GM04503 (cell line): Measurements from ENCODE around the gene KPNA3.
"Not testable (repeated sequence)": the region's sequence is repeated elsewhere in the genome, so short reads cannot be mapped to it uniquely, and the experiment has no call there.

Experiments
- DNase-seq: peaks from one replicate; pipeline ENCODE4 v3.0.0-alpha.2; 2012; ENCODE audit warnings: low read depth

Gene KPNA3

DNA sequence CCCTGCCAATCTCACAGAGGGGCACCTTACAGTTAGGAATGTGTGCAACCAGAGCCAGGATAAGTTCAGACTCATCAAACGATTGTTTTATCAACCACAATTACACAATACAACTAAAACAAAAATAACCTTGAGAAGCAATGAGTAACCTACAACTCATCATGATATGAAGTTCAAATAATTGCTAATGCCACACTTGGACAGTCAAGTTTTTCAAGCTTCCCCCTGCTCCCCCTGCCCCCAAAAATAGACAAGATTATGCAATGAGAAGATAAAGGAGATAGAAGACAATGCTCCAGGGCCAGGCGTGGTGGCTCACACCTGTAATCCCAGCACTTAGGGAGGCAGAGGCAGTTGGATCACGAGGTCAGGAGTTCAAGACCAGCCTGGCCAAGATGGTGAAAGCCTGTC, 13.6 kb upstream of the KPNA3 start:
- DNase-seq = no peak

DNA sequence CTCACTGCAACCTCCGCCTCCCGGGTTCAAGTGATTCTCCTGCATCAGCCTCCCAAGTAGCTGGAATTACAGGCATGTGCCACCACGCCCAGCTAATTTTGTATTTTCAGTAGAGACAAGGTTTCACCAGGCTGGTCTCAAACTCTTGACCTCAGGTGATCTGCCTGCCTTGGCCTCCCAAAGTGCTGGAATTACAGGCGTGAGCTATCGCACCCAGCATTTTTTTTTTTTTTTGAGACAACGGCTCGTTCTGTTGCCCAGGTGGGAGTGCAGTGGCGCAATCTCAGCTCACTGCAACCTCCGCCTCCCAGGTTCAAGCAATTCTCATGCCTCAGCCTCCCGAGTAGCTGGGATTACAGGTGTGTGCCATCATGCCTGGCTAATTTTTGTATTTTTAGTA, 10.6 kb upstream of the KPNA3 start:
- DNase-seq = not testable (repeated sequence)

DNA sequence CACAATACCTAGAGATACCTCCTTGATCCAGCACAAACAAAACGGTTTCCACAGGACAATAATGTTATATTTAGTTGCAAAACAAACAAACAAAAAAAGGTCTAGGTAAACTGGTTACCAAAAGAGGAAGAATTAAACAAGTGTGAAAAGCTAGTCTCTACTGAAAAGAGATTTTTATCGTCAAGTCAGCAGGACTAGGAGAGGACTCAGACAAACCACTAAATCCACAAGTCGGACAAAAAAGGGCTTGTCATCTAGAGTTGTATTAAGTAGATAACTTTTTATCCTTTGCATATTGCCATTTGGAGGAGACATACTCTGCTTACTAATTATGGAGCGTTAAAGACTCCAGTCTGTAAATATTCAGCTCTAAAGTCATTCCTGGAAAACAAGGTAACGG, 9.9 kb upstream of the KPNA3 start:
- DNase-seq = no peak

DNA sequence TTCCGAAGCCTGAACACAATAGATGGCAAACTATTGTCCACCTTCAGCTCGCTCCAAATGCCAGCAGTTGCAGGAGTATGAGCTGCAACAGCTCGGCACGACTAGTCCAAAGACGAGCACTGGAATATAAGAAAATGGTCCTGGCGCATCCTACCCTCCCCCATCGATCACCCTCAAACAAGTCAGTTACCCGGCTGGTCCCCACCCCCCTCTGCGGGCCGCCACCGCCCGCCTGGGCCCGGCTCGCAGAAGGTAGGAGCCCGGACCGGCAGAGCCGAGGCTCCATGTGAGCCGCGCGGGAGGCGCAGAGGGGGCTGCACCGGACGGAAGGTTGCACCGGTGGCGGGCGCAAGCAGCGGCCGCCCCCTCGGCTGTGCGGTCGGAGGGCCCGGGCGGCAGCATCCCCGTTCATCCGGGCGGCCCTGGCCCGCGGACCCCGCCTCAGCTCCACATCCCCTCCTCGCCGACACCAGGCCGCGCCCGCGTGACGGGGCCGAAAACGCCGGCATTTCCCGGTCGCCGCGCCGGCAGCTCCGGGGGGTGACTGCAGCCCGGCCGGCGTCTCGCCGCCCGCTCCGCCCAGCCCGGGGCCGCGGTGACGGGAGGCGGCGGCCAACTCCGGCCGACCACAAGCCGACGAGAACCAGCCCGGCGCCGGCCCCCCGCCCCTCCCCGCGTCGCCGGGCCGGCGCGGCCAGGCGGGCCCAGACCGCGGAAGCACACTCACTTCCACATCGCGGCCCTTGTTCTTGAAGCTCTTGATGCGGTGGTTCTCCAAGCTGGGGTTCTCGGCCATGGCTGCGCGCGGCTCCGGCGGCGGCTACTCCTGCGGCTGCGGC, 552 bp downstream of the KPNA3 start:
- DNase-seq = no peak

DNA sequence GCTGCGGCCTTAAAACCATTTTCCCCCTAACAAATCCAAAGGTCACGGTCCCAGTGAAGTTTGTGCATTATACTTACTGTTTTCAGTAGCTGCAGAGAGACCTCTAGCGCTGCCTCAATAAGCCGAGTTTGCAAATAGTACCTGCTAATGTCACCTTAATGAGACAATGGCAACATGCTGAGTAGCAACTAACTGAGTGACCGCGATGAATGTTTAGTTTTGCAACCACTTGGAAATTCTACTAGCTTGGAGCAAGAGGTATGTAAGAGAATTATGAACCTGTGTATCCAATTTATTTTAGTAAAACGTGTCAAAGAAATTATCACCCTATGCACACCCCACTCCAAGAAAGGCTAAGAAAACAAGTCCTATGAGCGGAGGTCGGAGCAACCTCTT, 1.2 kb downstream of the KPNA3 start:
- no peak for DNase-seq

DNA sequence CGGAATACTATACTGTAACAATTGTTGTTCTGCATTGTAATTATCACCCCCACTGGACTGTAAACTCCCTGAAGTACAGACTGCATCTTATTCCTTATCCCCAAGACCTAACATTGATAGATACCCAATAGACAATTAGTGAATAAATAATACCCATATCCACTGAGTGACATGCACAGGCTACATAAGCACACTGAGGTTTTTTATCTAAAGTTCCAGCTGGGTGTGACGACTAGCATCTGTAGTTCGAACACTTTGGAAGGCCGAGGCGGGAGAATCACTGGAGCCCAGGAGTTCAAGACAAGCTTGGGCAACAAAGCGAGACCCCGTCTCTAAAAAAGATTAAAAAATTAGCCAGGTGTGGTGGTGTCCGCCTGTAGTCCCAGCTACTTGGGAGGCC, 2.5 kb downstream of the KPNA3 start:
- no peak for DNase-seq

DNA sequence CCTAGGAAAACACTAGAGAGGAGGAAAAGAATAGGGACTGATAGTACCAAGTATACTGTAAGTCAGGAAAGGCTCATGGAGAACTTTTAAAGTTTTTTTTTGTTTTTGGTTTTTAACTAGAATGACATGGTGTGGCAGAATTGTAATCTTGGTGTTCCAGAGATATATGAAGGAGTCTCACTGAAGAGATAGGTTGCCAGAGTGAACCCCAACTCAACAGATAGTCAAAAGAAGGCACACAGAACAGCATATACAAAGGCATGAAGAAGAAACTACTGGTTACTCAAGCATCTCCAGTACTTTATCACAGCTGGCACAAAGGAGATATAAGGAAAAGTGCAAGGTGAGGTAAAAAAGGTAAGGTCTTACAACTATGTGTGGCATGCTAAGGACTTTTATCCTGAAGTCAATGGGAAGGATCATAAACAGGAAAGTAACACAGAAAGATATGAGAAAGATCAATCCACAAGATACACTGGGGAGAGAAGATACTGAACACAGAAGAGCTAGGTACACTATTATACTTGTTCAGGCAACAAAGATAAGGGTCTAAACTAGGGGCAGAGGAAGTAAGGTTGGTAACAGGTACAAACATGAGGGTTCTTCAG, 6.0 kb downstream of the KPNA3 start:
- DNase-seq = no peak

DNA sequence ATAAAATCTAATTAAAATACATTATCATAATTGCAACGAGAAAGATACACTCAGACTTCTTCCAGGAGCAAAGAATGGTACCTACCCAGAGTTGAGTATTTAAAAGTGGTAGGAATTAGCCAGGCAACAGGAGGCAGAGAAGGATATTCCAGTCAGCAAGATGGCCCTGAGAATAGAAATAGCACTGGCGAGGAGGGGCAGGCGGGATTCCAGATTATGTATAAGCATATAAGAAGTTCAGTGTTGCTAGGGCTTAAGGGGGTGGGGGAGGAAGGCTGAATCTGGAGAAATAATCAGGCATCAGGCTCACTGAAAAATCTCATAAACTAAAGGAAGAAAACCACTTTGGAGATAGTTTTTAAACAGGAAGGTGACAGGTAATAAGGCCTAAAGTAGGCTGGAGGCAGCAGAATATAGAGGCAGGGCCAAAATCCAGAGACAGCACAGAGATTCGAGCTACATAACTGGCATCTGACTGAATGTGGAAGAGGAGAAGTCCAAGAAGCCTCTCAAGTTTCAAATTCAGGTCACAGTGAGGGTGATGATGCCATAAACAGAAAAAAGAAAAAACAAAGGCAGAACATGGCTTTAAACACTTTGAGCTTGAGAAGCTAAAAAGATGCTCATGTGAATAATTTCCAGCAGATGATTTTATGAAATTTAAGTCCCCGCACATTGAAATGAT, 7.5 kb downstream of the KPNA3 start:
- no peak for DNase-seq

DNA sequence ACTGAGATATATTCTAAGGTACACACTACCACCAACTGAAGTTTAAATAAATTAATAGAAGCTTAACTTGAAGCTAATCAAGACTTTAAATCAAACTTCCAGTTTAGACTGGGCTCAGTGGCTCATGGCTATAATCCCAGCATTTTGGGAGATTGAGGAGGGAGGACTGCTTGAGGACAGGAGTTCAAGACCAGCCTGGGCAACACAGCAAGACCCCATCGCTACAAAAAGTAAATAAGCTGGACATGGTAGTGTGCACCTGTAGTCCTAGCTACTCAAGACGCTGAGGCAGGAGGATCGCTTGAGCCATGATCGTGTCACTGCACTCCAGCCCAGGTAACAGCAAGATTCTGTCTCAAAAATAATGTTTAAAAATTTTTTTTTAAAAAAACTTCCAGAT, 8.6 kb downstream of the KPNA3 start:
- DNase-seq = no peak

DNA sequence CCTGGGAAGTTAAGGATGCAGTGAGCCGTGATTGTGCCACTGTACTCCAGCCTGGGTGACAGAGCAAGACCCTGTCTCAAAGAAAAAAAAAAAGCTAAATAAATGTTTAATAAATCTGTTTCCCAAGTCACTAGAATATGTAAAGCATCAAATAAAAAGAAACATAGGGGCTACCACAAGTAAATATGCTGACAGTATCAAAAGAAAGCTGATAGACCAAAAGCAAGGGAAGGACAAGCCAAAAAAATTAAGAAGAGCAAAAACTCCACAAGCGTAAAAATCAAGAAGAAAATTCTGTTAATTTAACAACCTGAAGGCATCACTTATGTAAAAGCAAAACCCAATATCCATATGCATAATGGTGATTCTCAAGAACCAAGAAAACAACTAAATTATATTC, 9.7 kb downstream of the KPNA3 start:
- no peak for DNase-seq

DNA sequence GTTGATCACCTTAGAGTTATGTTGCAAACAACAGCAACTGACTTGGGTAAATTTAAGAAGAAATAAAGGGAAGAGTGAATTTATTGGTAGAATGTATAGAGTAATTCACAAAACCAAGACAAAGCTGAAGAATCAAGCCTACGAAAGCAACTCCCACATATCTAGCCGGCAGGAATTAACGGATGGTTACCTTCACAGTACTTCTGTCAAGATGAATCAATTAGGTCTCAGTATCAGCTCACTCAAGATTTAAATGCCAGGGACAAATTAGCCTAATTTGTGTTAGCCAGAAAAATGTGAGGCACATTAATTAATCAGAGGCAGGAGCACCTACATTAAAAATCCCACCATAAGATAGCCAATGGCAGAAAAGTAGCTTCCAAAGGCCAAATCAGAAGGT, 10.7 kb downstream of the KPNA3 start:
- no peak for DNase-seq

DNA sequence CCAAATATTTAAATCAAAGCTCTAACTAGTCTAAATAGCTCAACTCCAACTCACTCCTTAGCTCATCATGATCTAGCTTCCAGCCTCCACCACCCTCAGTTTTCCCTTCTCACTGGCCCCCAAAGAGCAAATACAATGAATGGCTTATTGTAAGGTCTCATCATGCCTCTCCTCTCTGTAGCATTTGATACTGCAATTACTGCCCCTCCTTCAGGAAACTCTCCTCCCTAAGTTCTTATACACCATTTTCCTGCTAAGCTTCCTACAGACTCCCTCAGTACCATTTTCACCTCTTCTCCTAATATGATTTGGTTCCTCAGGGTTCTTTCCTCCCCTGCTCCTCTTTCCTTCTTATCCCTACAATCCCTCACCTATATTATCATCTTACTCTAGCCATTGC, 12.8 kb downstream of the KPNA3 start:
- DNase-seq = no peak

DNA sequence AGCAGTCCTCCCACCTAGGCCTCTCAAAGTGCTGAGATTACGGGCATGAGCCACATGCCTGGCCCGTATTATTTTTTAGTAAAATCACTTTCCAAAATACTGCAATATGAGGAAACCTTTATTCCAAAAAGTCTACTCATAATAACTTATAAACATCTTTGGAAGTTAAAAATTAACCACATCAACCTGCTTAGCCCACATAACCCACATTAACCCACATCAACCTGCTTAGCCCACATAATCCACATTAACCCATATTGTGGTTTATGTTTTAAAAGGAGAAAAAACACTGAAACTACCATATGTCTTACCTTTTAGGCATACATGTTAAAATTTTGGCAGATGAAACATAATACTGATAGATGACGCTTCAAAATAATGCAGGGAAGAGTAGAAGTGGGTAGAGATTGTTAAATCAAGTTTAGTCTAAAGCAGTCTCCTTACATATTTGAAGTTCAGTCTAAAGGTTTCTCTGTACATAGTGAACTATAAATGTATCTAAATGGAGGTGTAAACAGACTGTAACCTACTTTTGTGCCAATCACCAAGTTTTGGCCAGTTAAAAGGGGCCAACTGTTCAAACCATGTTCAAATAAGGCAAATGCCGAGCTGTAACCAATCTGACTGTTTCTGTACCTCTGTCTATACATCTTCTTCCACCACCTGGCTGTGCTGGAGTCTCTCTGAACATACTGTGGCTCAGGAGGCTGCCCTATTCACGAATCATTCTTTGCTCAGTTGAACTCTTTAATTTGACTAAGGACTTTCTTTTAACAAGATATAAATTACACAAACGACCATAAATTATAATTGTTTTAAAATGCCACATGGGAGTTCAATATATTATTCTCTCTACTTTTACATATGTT, 14.5 kb downstream of the KPNA3 start:
- no peak for DNase-seq

DNA sequence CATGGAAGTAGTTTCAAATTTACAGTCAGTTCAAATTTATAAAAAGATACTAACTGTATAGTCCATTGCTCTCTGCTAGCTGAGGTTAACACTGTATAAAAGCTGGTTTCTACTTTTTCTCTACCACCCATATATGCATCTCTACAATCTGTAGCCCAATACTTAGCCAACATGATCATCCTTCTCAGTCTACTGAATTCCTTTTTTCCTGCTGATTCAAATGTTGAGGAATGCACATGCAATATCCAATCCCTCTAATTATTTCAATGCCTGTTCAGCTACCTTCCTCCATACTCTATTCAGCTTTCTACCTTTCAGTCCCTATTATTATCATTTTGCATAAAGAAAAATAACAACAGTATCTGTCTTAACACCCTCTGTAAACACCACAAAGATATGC, 15.6 kb downstream of the KPNA3 start:
- DNase-seq = no peak

DNA sequence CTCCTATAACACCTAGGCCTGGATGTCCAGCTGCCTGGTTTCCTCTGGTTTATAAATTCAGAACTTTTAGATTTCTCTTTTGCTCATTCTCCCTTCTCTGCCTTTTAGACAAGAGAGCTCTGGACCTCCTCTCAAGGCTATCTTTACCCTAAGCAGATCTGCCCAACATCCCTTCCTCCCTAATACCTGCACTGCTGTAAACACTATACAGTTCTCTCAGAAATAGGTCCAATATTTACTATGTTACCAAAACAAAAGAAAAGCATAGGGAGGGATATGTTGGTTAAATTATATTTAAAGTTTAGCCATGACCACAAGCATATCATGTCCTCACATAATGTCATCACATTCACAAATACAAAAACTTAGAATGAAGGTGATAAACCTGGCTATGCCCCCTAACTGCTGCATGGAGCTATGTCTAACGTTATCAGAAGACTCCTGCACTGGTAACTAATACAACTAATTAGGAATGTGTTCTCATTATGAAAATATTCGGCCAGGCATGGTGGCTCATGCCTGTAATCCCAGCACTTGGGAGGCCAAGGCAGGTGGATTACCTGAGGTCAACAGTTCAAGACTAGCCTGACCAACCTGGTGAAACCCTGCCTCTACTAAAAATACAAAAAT, 18.0 kb downstream of the KPNA3 start:
- DNase-seq = no peak

DNA sequence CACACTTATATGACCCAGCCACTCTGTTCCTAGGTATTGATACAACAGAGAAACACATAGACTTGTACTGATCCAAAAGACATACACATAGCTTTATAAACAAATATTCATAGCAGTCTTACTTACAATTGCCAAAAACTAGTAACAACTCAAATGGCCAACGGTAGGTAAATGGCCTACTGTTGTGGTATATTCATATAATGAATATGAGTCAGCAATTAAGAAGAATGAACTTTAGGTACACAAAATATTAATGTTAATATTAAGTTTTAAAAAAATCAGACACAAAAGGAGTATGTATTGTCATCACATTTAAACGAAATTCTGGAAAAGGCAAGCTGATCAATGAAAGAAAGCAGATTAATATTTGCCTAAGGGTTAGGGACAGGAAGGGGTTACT, 19.7 kb downstream of the KPNA3 start:
- DNase-seq = no peak

DNA sequence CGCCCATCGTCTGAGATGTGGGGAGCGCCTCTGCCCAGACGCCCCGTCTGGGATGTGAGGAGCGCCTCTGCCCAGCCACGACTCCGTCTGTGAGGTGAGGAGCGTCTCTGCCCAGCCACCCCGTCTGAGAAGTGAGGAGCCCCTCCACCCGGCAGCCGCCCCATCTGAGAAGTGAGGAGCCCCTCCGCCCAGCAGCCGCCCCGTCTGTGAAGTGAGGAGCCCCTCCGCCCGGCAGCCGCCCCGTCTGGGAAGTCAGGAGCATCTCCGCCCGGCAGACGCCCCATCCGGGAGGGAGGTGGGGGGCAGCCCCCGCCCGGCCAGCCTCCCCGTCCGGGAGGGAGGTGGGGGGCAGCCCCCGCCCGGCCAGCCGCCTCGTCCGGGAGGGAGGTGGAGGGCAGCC, 30.7 kb downstream of the KPNA3 start:
- not testable (repeated sequence) for DNase-seq

DNA sequence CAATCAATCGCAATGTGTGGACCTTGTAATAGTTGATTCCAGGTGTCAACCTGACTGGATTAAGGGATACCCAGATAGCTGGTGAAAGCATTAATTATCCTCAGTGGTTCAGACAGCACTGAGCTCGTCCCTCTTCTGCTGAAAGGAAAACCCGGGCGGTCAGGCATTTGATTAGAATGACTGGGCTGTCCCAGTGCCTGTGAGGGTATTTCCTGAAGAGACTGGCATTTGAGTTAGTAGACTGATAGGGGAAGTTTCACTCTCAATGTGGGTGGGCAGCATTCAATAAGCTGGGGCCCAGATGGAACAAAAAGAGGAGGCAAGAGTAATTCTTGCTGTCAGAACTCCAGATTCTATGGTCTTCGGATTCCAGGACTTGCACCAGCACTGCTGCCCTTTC, 31.9 kb downstream of the KPNA3 start:
- no peak for DNase-seq

DNA sequence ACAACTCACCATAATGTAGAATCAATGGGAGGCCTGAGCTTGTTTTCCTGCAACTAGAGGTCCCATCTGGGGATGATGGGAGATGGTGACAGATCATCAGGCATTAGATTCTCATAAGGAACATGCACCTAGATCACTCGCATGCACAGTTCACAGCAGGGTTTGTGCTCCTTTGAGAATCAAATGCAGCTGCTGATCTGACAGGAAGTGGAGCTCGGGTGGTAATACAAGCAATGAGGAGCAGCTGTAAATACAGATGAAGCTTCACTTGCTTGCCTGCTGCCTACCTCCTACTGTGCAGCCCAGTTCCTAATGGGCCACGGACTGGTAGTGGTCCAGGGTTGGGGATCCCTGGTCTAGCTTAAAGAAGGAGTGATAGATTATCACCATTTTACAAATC, 33.0 kb downstream of the KPNA3 start:
- DNase-seq = no peak

DNA sequence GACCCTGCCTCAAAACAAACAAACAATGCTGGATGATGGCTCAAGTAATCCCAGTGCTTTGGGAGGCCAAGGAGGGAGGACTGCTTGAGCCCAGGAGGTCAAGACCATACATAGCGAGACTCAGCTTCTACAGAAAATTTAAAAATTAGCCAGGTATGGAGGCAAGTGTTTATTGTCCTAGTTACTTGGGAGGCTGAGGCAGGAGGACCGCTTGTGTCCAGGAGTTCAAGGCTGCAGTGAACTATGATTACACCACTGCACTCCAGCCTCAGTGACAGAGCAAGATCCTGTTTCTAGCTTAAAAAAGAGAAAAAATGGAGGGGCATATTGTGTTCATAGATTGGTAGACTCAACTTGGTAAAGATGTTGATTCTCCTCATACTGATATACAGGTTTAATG, 36.2 kb downstream of the KPNA3 start:
- no peak for DNase-seq

DNA sequence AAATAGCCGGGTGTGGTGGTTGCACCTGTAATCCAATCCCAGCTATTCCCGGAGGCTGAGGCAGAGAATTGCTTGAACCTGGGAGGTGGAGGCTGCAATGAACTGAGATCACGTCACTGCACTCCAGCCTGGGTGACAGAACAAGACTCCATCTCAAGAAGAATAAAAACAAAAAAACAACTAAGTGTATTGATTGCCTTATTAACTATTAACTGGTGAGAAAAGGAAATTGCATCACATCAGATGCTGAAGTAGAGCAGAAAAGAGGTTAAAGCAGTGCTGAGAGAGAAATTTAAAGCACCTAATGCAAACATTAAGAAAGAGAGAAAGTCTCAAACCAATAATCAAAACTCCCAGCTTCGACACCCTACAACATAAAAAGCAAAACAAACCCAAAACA, 38.3 kb downstream of the KPNA3 start:
- no peak for DNase-seq

DNA sequence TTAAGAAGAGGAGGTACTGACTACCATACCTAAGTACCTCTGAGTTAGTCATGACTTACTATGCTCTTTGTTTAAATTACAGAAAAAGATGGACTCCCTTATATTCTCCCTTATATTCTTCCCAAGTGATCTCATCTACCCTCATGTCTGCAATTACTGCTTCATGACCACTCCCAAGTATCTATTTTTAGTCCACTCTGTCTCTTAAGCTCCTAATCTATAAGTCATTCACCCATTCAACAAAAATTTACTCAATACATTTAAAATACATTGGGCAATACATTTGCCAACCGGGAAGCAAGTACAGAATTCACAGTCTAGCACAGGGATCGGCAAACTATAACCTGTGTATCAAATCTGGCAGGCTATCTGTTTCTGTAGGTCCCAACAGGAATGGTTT, 42.6 kb downstream of the KPNA3 start:
- no peak for DNase-seq
